HG03196 (cell line): Measurements from ENCODE around the gene CSMD2.

Experiments used
- ATAC-seq: cut with Tn5 transposase; IDR thresholded peaks from one replicate; pipeline ENCODE4 v1.9.1; 2021; ENCODE audit not compliant: unreplicated experiment

The CSMD2 gene

DNA sequence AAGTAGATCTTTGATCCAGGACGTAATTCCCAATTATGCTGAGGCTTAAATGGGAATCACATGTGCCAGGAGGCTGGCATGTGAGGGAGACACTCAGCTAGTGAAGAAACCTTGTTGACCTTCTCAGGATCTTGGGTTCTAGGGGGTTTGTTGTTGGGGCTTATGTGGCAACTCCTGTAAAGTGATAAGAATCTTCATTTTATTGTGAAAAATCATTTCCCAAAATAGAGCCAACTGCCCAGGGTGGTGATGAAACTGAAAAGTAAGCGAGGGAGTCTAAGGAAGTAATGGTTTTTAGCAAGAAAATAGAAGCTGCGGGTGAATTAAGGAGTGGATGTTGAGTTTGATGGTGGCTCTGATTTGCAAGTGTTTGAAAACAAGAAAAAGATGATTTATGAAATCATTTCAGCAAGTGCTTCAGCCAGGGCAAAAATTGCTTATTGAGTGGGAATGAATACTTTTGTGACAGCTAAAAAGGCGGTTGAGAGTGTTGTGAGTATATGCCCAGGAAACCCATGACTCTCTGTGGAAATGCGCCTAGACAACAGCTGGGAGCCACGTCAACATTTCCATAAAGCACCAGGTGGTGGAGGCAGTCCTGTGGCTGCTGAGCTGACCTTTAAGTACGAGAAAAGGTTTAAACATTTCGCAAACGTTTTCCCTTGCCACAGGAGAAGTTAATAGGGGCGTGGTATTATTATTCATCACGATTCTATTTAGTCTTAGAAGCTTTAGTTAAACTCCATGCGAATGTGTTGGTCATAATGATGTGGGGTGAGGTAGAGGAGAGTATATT, 198.5 kb downstream of the CSMD2 start:
- no peak for ATAC-seq

DNA sequence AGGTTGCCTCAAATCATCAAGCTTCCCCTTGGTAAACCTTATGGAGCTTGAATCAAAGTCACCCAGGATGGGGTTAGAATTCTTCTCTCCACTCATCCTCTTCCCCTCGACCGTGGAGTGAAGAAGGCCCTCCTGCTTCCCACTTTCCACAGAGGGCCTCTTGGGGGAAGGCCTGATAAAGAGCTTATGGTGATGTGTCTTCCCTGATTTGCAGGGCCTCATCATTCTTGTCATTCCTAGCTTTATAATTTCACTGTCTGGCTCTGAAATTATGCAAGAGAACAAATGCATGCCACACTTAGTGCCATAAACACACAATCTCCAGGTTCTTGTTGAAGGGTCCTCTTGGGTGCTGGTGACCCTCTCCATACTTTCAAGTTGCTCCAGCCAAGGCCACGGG, 199.9 kb downstream of the CSMD2 start:
- ATAC-seq: no peak

- ATAC-seq: no peak
These were observed 203.0 kb downstream of the CSMD2 start for GRCh38 chr1:33962061-33962460.

DNA sequence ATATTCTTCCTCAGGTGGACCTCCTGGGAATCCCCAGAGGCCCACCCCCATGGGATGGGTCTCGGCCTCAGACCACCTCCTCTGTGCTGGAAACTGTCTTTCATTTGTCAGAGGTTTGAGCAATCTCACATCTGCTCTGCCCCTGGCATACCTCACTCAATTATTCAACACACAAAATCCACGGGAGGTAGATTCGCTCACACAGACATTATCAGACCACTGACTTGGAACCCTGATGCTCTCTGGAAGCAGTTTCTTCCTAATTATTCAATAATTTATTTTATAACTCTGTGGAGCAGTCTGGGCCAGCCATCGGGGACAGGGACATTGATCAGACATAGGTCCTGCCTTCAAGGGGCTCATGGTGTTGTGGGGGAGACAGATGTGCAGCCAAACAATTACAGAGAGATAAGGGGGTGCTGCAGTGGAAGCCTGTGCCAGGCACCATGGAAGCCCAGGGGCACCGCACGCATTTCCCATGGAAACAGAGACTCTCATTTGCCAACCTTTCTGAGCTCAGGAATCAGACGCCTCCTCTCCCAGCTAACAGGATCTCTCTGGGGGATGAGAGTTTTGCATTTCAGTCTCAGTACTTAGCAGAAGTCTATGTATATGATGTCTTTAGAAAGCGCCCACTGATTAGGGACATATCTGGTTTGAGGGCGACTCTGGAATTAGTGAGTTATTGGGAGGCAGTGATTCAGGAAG, 204.7 kb downstream of the CSMD2 start:
- ATAC-seq: no peak

DNA sequence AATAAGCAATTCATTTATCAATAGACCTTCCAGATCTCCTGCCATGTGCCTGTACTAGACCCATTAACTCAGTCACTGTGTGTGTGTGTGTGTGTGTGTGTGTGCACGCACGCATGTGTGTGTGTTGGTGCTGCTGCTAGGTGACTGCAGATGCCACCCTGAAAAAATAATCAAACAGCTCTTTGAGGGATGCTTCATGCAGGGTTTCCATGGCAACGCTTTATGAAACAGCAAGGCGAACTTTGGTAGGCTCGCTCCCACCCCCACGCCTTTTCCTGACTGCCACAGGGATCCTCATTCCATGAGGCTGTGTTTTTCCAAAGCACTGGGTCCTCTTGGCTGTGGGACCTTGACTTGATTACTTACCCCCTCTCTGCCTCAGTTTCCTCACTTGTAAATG, 207.2 kb downstream of the CSMD2 start:
- ATAC-seq: no peak

GRCh38 chr1:33955096-33955495, 209.9 kb downstream of the CSMD2 start:
- no peak for ATAC-seq

DNA sequence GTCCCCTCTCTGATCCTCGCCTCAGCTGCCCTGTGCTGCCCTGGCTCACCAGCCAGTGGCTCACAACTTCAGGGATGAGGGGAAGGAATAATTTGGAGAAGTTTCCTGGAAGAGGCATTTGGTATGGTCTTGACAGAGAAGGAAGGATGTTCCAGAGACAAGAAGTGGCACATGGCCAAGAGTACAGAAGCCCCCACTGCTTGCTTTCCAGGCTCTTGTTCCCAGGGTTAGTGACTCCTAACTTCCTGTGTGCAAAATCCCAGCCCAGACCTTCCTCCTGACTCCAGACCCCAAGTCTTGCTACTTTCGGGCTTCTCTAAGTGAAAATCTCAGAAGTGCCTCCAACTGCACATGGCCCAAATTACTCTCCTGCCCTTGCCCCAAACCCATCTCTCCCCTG, 215.5 kb downstream of the CSMD2 start:
- ATAC-seq: no peak

- ATAC-seq: no peak
These were observed 216.7 kb downstream of the CSMD2 start for GRCh38 chr1:33948291-33948690.

- no peak for ATAC-seq
These were observed 218.2 kb downstream of the CSMD2 start for GRCh38 chr1:33946836-33947235.

DNA sequence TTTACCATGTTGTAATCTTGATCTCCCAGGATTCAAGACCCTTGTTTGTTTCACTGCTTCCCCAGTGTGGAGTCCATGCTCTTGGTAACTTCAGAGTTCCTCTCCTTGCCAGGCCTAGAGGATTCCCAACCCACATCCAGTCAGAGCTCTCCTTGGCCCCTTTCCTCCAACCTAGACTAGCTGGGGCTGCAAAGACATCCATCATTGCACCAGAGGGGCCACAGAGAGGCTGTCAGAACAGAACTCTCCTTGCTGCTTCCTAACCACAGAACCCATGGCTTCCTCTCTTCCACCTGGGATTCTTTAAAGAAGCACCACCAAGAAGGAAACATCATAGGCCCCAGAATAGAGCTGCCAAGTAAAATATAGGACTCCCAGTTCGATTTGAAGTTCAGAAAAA, 220.2 kb downstream of the CSMD2 start:
- no peak for ATAC-seq

- no peak for ATAC-seq
These were observed 221.1 kb downstream of the CSMD2 start for GRCh38 chr1:33943978-33944377.

GRCh38 chr1:33932871-33933270, 232.2 kb downstream of the CSMD2 start:
- ATAC-seq: no peak

GRCh38 chr1:33931111-33931475, 233.9 kb downstream of the CSMD2 start:
- ATAC-seq: no peak

DNA sequence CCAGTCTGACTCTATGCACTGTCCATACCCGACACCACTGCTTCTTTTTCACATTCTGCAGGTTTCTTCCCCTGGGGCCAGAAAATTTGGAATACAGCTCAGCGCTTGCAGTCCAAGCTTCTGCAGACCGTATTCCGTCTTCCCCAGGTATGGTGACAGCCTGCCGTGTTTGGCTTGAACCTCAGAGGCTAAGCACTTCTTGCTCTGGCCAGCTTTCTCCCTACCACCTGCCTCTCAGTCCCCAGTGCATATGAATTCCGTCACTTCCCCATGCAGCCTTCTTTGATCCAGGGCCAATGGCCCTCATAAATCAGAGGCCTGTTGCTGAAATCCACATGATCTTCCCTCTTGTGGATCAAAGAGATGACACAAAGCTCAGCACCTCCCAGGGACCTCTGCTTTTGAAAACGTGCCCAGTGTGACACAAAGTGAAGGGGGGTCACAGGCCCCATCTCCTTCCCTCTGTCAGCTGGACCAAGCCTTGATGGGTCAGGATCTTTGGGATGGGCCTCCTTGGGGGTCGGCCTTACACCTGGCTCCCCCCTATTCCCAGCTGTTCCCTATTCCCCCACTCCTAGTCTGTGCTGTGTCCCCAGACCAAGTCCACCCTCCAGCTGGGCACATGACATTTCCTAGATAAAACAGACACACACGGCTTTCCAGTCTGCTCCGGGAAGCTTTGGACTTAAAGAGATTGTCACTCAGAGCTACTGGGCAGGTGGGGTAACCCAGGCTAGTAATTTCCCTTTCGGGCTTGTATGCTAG, 234.5 kb downstream of the CSMD2 start:
- ATAC-seq: no peak

GRCh38 chr1:33928251-33928650, 236.8 kb downstream of the CSMD2 start:
- no peak for ATAC-seq

DNA sequence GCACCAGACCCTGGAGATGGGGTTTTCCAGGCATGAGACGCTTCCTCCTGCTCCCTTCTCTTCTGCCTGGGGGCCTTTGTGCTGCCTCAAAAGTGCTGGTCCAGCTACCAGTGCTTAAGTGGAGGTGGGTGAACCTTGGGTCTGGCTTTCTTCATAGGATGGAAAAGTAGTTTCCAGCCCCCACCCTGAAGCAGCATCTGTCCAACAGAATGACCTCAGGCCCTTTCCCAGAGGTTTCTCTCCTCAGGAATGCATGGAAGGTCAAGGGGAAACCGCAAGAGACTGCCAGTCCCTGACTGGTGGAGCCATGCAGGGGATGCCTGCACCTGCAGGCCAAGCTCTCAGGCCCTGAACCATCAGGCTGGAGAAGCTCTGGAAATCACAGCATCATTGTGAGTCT, 237.3 kb downstream of the CSMD2 start:
- no peak for ATAC-seq

GRCh38 chr1:33925586-33925985, 239.4 kb downstream of the CSMD2 start:
- ATAC-seq: no peak

DNA sequence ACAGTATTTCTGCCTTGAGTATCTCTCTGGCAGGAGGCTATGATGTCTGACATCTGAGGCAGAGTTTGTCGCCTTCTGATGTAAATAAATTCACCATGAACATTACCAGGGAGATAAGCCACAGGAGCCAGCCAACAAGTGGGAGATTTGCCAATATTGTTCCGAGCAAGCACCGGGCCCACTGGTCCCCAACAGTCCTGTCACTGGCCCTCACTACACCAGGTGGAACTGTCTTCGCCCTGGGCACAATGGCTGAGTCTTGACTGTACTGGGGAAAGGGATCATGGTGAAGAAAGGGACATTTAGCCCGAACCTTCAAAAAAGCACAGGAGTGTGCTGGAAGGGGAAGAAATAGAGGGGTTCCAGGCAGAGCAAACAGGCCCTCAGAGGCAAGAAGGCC, 243.7 kb downstream of the CSMD2 start:
- no peak for ATAC-seq

- ATAC-seq: no peak
These were observed 246.7 kb downstream of the CSMD2 start for GRCh38 chr1:33918368-33918767.

- no peak for ATAC-seq
These were observed 248.2 kb downstream of the CSMD2 start for GRCh38 chr1:33916786-33917185.

DNA sequence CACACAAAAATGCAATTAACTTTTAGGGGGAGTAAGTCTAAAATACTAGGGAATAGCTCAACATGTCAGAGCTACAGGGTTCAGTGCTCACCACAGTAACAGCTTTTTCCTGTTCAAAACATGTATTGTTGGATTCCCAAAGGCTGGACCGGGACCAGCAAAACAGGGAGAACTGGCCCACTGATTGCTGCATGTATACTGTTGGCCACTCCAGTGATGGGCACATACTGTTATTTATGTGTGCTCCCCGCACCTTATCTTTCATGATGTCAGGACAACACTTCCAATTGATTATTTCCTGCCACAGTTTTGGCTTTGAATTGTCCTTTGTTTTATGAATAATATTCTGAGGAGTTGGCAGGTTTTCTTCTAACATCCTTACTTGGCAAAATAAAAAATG, 250.5 kb downstream of the CSMD2 start:
- no peak for ATAC-seq
